ENCODE data around the gene PANX2. TPM values are rescaled to one million over a fixed set of nuclear protein-coding genes. Genes with fewer than 3 reads are reported as not detected.

PANX2 gene
- total RNA-seq, 1 donor from 2014 or later, result 1.5 TPM

- Mint-ChIP-seq H3K27me3 (ENCODE audit: unreplicated experiment) (no peaks in the 10 kb centered on the region), H3K36me3 (ENCODE audit: unreplicated experiment) (peaks cover 25% of the 10 kb centered on the region), H3K27ac (ENCODE audit: unreplicated experiment) (no peak overlapping the region), H3K9me3 (ENCODE audit: unreplicated experiment) (no peaks in the 10 kb centered on the region), H3K4me1 (ENCODE audit: unreplicated experiment) (no peaks in the 10 kb centered on the region), H3K4me3 (ENCODE audit: unreplicated experiment) (no peak overlapping the region)
- no peak for TF ChIP-seq CTCF (IDR thresholded peaks at IDR 0.05)
- DNase-seq (ENCODE audit: extremely low spot score, unreplicated experiment), result no peak
Measured at GRCh38 chr22:50228366-50228765, 57.8 kb downstream of the PANX2 start.

- no peak overlapping the region for H3K27ac Mint-ChIP-seq (ENCODE audit: unreplicated experiment)
- no peaks in the 10 kb centered on the region for H3K4me1 Mint-ChIP-seq (ENCODE audit: unreplicated experiment)
- H3K9me3 Mint-ChIP-seq (ENCODE audit: unreplicated experiment), result no peaks in the 10 kb centered on the region
- H3K4me3 Mint-ChIP-seq (ENCODE audit: unreplicated experiment), result no peak overlapping the region
- H3K36me3 Mint-ChIP-seq (ENCODE audit: unreplicated experiment), result peaks cover 19% of the 10 kb centered on the region
- no peak for TF ChIP-seq CTCF (IDR thresholded peaks at IDR 0.05)
- DNase-seq (ENCODE audit: extremely low spot score, unreplicated experiment), result no peak
- no peaks in the 10 kb centered on the region for H3K27me3 Mint-ChIP-seq (ENCODE audit: unreplicated experiment)
Measured at GRCh38 chr22:50229370-50229769, 58.8 kb downstream of the PANX2 start.

Other genes with a start within 250 kb of the PANX2 start
- gene PIM3, start 210.0 kb upstream of the PANX2 start, total RNA-seq, result 18.6 TPM in 2 replicates
- not detected in 2 replicates for gene IL17REL, start 158.0 kb upstream of the PANX2 start, total RNA-seq
- not detected in 2 replicates for gene TTLL8, start 112.4 kb upstream of the PANX2 start, total RNA-seq
- not detected in 2 replicates for gene MLC1, start 85.3 kb upstream of the PANX2 start, total RNA-seq
- gene MOV10L1, start 80.7 kb upstream of the PANX2 start, total RNA-seq, result 0.97 and 1.4 TPM in 2 replicates
- gene TRABD, start 15.2 kb downstream of the PANX2 start, total RNA-seq, result 24.3 and 25.9 TPM in 2 replicates
- 23.9 and 25.0 TPM in 2 replicates for gene SELENOO, start 30.3 kb downstream of the PANX2 start, total RNA-seq
- 52.5 and 55.7 TPM in 2 replicates for gene TUBGCP6, start 74.3 kb downstream of the PANX2 start, total RNA-seq
- gene HDAC10, start 80.5 kb downstream of the PANX2 start, total RNA-seq, result 37.7 and 38.3 TPM in 2 replicates
- gene MAPK12, start 91.0 kb downstream of the PANX2 start, total RNA-seq, result 24.8 and 27.3 TPM in 2 replicates
- 6.4 and 6.9 TPM in 2 replicates for gene MAPK11, start 99.6 kb downstream of the PANX2 start, total RNA-seq
- 347 and 362 TPM in 2 replicates for gene PLXNB2, start 136.9 kb downstream of the PANX2 start, total RNA-seq
- 10.4 and 10.8 TPM in 2 replicates for gene DENND6B, start 156.3 kb downstream of the PANX2 start, total RNA-seq
- 62.4 and 62.6 TPM in 2 replicates for gene PPP6R2, start 172.6 kb downstream of the PANX2 start, total RNA-seq